Right lobe of liver (tissue), 6 donors: ENCODE data around the gene RAP1GAP. TPM values are rescaled to one million over a fixed set of nuclear protein-coding genes. Genes with fewer than 3 reads are reported as not detected.

Experiments used
- ATAC-seq, 4 donors: fragments of 200-7000 bp; cut with Tn5 transposase; one replicate each; pipeline ENCODE4 v1.9.1; 2020; ENCODE audit warnings: mild to moderate bottlenecking in 4 of 4, moderate library complexity in 4 of 4
- DNase-seq, 3 donors: peaks; one replicate each; pipeline ENCODE4 v3.0.0-alpha.2; 2020
- H3K27ac ChIP-seq, 3 donors: fragments of 200-600 bp; one replicate each; pipeline ENCODE4 v1.8.0; 2022
- H3K27me3 ChIP-seq, 2 donors: fragments of 200-600 bp; one replicate each; pipeline ENCODE4 v1.8.0; 2022
- H3K36me3 ChIP-seq, 4 donors: fragments of 200-600 bp; sonication (generic) in 1 of 4; one replicate each; pipeline versions ENCODE4 v1.5.1 to v1.8.0; 2017 to 2022; ENCODE audit warnings: control low read depth in 1 of 4
- H3K4me1 ChIP-seq, 4 donors: fragments of 200-600 bp; sonication (generic) in 1 of 4; one replicate each; pipeline versions ENCODE4 v1.5.1 to v1.8.0; 2017 to 2022; ENCODE audit warnings: control low read depth in 1 of 4
- H3K4me3 ChIP-seq, 3 donors: fragments of 200-600 bp; one replicate each; pipeline ENCODE4 v1.8.0; 2022
- H3K9me3 ChIP-seq, 4 donors: fragments of 200-600 bp; sonication (generic) in 1 of 4; one replicate each; pipeline versions ENCODE4 v1.5.1 to v1.8.0; 2017 to 2022; ENCODE audit warnings: control low read depth in 1 of 4
- CTCF ChIP-seq, 4 donors: fragments of 200-600 bp in 3 of 4; fragments of 450-650 bp in 1 of 4; IDR thresholded peaks; one replicate each; pipeline versions ENCODE4 v1.5.1 to v1.8.0; 2016 to 2022; ENCODE audit warnings: antibody characterized with exemption in 4 of 4, mild to moderate bottlenecking in 2 of 4
- POLR2A ChIP-seq: fragments of 450-650 bp; IDR thresholded peaks from one replicate; pipeline ENCODE4 v1.6.1; 2017; ENCODE audit warnings: antibody characterized with exemption, mild to moderate bottlenecking
- WGBS: methylation state at CpG from one replicate; pipeline ENCODE4 v1.1.6; 2018; ENCODE audit warnings: low coverage, low lambda C conversion rate; ENCODE audit not compliant: insufficient coverage; ENCODE audit errors: missing lambda C conversion rate; 5-methylcytosine and 5-hydroxymethylcytosine counted together
- intact Hi-C, 2 donors: fragments of 100-400 bp; cut with DNase I; formaldehyde crosslinking; loops; one replicate each; pipeline versions ENCODE4 v1.11.2 to v1.14.1; 2022
- total RNA-seq, 6 experiments: library from RNA; depleted of rRNA in 2 of 6; stranded (reverse); fragments of >200 nt in 2 of 6; fragmentation: NEBNext Ultra II Directional in 3 of 6; extraction: Animal tissue kit (Norgen Biotek cat#: 25700) in 3 of 6; gene quantifications; one replicate each; pipeline versions ENCODE4 v1.1.0 to v1.2.4, GENCODE V29; 2016 to 2023
- donor health status: DM: no; HTN: yes; CAD: no.
- donor health status: DM: no; HTN: no; CAD: no.
- donor health status: DM: no; HTN: no; CAD: no.
- donor health status: DM: no; HTN: yes; CAD: no.
- donor health status: DM: no; HTN: yes; CAD: no.

Gene RAP1GAP
- total RNA-seq, 6 experiments from 2014 or later: 8.0 to 38.1 (median 22.2) TPM

GRCh38 chr1:21636029-21636428 is 33.1 kb downstream of the RAP1GAP start:
- 90% methylated on average over 2 of the region's 2 CpGs for WGBS
- DNase-seq (no peak), ATAC-seq (no peak)
- intact Hi-C loops: no loop called here
- H3K36me3 ChIP-seq: no peaks in the 10 kb centered on the region
- TF ChIP-seq POLR2A (no peak), CTCF (IDR thresholded peaks at IDR 0.05) (no peak)
- H3K4me1 ChIP-seq: peaks cover 0 to 12% (median 4%) of the 10 kb centered on the region in 4 donors
- no peaks in the 10 kb centered on the region for H3K27me3 ChIP-seq
- H3K27ac ChIP-seq: no peak overlapping the region
- H3K4me3 ChIP-seq: no peak overlapping the region
- no peaks in the 10 kb centered on the region for H3K9me3 ChIP-seq

GRCh38 chr1:21634806-21635535 is 34.2 kb downstream of the RAP1GAP start:
- Histone ChIP-seq H3K4me1 (peaks cover 0 to 12% (median 4%) of the 10 kb centered on the region in 4 donors), H3K27ac (no peak overlapping the region), H3K27me3 (no peaks in the 10 kb centered on the region), H3K4me3 (no peak overlapping the region), H3K9me3 (no peaks in the 10 kb centered on the region), H3K36me3 (no peaks in the 10 kb centered on the region)
- intact Hi-C loops: no loop called here
- WGBS: 51% methylated on average over 9 of the region's 12 CpGs
- TF ChIP-seq POLR2A: no peak
- TF ChIP-seq CTCF (IDR thresholded peaks at IDR 0.05): no peak
- DNase-seq (peak in 1 of 3 donors; percentile 37), ATAC-seq (no peak)

GRCh38 chr1:21633992-21634805 is 35.0 kb downstream of the RAP1GAP start:
- Histone ChIP-seq H3K27me3 (no peaks in the 10 kb centered on the region), H3K4me3 (no peak overlapping the region), H3K27ac (peak overlapping the region in 1 of 3 donors; percentile 3), H3K36me3 (no peaks in the 10 kb centered on the region), H3K4me1 (peaks cover 0 to 12% (median 4%) of the 10 kb centered on the region in 4 donors), H3K9me3 (no peaks in the 10 kb centered on the region)
- DNase-seq (peak; percentile 80 to 90 (median 87)), ATAC-seq (peak; percentile 83 to 91 (median 90))
- TF ChIP-seq POLR2A: no peak
- no peak for TF ChIP-seq CTCF (IDR thresholded peaks at IDR 0.05)
- intact Hi-C loops: no loop called here
- 40% methylated on average over 1 of the region's 18 CpGs for WGBS

- intact Hi-C loops: no loop called here
- H3K4me1 ChIP-seq: peaks cover 0 to 12% (median 4%) of the 10 kb centered on the region in 4 donors
- 84% methylated on average over 5 of the region's 7 CpGs for WGBS
These were observed 35.9 kb downstream of the RAP1GAP start for GRCh38 chr1:21633141-21633755.

More at GRCh38 chr1:21633141-21633755, 35.9 kb downstream of the RAP1GAP start:
- TF ChIP-seq POLR2A: no peak
- no peak for TF ChIP-seq CTCF (IDR thresholded peaks at IDR 0.05)
- Histone ChIP-seq H3K4me3 (no peak overlapping the region), H3K9me3 (no peaks in the 10 kb centered on the region), H3K36me3 (no peaks in the 10 kb centered on the region), H3K27me3 (no peaks in the 10 kb centered on the region), H3K27ac (no peak overlapping the region)
- DNase-seq (peak in 1 of 3 donors; percentile 42), ATAC-seq (no peak)
